Neural progenitor cell (in vitro differentiated cells): Measurements from ENCODE around the gene UBE2S.

Experiments
- CTCF ChIP-seq: fragments of 200-600 bp; sonication (generic); IDR thresholded peaks from 2 replicates; pipeline ENCODE4 v1.5.1; 2017; ENCODE audit warnings: antibody characterized with exemption, mild to moderate bottlenecking
- EZH2 ChIP-seq: fragments of 200-600 bp; sonication (generic); IDR thresholded peaks from 2 replicates; pipeline ENCODE4 v1.6.1; 2017; ENCODE audit warnings: antibody characterized with exemption, mild to moderate bottlenecking, moderate library complexity
- EZH2phosphoT487 ChIP-seq: fragments of 200-600 bp; sonication (generic); IDR thresholded peaks from 2 replicates; pipeline ENCODE4 v1.6.1; 2017; ENCODE audit warnings: antibody characterized with exemption

GRCh38 chr19:55440411-55441105 lies 33.0 kb upstream of the UBE2S start:
- TF ChIP-seq EZH2, result no peak
- no peak for TF ChIP-seq CTCF
- no peak for TF ChIP-seq EZH2phosphoT487
